HepG2 (cell line): ENCODE results near the gene ACTRT2. TPM values are rescaled to one million over a fixed set of nuclear protein-coding genes. Genes with fewer than 3 reads are reported as not detected.

ENCODE experiments used
- ADNP ChIP-seq: sonication (generic); formaldehyde crosslinking; IDR thresholded peaks from 2 replicates; pipeline ENCODE4 v1.4.0; 2020; ENCODE audit warnings: missing genetic modification reagents
- AHDC1 ChIP-seq: sonication (generic); formaldehyde crosslinking; IDR thresholded peaks from 2 replicates; pipeline ENCODE4 v1.5.1; 2020; ENCODE audit warnings: mild to moderate bottlenecking, missing genetic modification reagents, borderline replicate concordance
- BCL6 ChIP-seq: IDR thresholded peaks from 2 replicates; pipeline ENCODE4 v1.6.1; 2016; ENCODE audit warnings: missing genetic modification reagents, missing compliant biosample characterization
- CAMTA2 ChIP-seq: sonication (generic); formaldehyde crosslinking; IDR thresholded peaks from 2 replicates; pipeline ENCODE4 v1.4.0; 2020; ENCODE audit warnings: mild to moderate bottlenecking, missing genetic modification reagents, borderline replicate concordance
- HMG20A ChIP-seq: IDR thresholded peaks from 2 replicates; pipeline ENCODE4 v1.6.1; 2016; ENCODE audit warnings: borderline replicate concordance
- IKZF4 ChIP-seq: sonication (generic); formaldehyde crosslinking; IDR thresholded peaks from 2 replicates; pipeline ENCODE4 v1.5.1; 2020; ENCODE audit warnings: borderline replicate concordance, mild to moderate bottlenecking, low read depth, missing genetic modification reagents; ENCODE audit errors: not compliant biosample characterization
- KLF11 ChIP-seq: IDR thresholded peaks from 2 replicates; pipeline ENCODE4 v1.6.1; 2016; ENCODE audit warnings: missing compliant biosample characterization
- MAF1 ChIP-seq: sonication (generic); formaldehyde crosslinking; IDR thresholded peaks from 2 replicates; pipeline ENCODE4 v1.5.0; 2020; ENCODE audit warnings: missing genetic modification reagents, borderline replicate concordance
- MIXL1 ChIP-seq: IDR thresholded peaks from 2 replicates; pipeline ENCODE4 v1.6.1; 2016
- RORA ChIP-seq: sonication (generic); formaldehyde crosslinking; IDR thresholded peaks from 2 replicates; pipeline ENCODE4 v1.5.0; 2020; ENCODE audit warnings: mild to moderate bottlenecking, missing genetic modification reagents, moderate library complexity
- TAF1 ChIP-seq: sonication (generic); formaldehyde crosslinking; IDR thresholded peaks from 2 replicates; pipeline ENCODE4 v1.4.0; 2020; ENCODE audit warnings: missing genetic modification reagents
- TBX2 ChIP-seq: sonication (generic); formaldehyde crosslinking; IDR thresholded peaks from 2 replicates; pipeline ENCODE4 v1.5.0; 2020; ENCODE audit warnings: missing genetic modification reagents, mild to moderate bottlenecking, borderline replicate concordance
- YEATS2 ChIP-seq: sonication (generic); formaldehyde crosslinking; IDR thresholded peaks from 2 replicates; pipeline ENCODE4 v1.4.0; 2020; ENCODE audit warnings: missing genetic modification reagents, borderline replicate concordance
- ZFX ChIP-seq: sonication (generic); formaldehyde crosslinking; IDR thresholded peaks from 2 replicates; pipeline ENCODE4 v1.4.0; 2020; ENCODE audit warnings: mild to moderate bottlenecking, low read depth, missing genetic modification reagents, moderate library complexity
- ZFY ChIP-seq: sonication (generic); formaldehyde crosslinking; IDR thresholded peaks from 2 replicates; pipeline ENCODE4 v1.4.0; 2020; ENCODE audit warnings: missing genetic modification reagents
- ZNF33A ChIP-seq: sonication (generic); formaldehyde crosslinking; IDR thresholded peaks from 2 replicates; pipeline ENCODE4 v1.5.1; 2020; ENCODE audit warnings: missing genetic modification reagents, mild to moderate bottlenecking, moderate library complexity, borderline replicate concordance
- ZNF44 ChIP-seq: sonication (generic); formaldehyde crosslinking; IDR thresholded peaks from 2 replicates; pipeline ENCODE4 v1.5.1; 2020; ENCODE audit warnings: mild to moderate bottlenecking, missing genetic modification reagents
- ZNF580 ChIP-seq: IDR thresholded peaks from 2 replicates; pipeline ENCODE4 v1.6.1; 2016; ENCODE audit warnings: low read depth, borderline replicate concordance
- ZNF670 ChIP-seq: sonication (generic); formaldehyde crosslinking; IDR thresholded peaks from 2 replicates; pipeline ENCODE4 v1.8.0; 2022; ENCODE audit warnings: mild to moderate bottlenecking, missing genetic modification reagents, borderline replicate concordance
- ZNF792 ChIP-seq: IDR thresholded peaks from 2 replicates; pipeline ENCODE4 v1.6.1; 2016
- polyA plus RNA-seq, 8 experiments: library from polyadenylated mRNA; depleted of rRNA in 3 of 8; stranded (reverse) in 7 of 8; unstranded in 1 of 8; fragments of >200 nt; fragmentation: Illumina TruSeq in 4 of 8; extraction: Trizol in 4 of 8; gene quantifications; 2 replicates each; pipeline versions ENCODE4 v1.2.1 to v1.2.3, GENCODE V29; 2011 to 2016; ENCODE audit warnings: low read depth in 4 of 8, missing spikeins in 1 of 8, mixed read lengths in 1 of 8; ENCODE audit not compliant: insufficient read depth in 1 of 8
- total RNA-seq, 5 experiments: library from RNA; depleted of rRNA; stranded (reverse); fragments of >200 nt; fragmentation: Illumina TruSeq; extraction: Trizol; gene quantifications; 2 replicates each; pipeline ENCODE4 v1.2.3, GENCODE V29; 2016; ENCODE audit warnings: low read depth in 1 of 5
- TF ChIP-seq, protein P1 (sequence below): sonication (generic); formaldehyde crosslinking; IDR thresholded peaks from 2 replicates; pipeline ENCODE4 v1.5.0; 2020; ENCODE audit warnings: mild to moderate bottlenecking, low read depth, missing genetic modification reagents, borderline replicate concordance
- TF ChIP-seq, protein P2 (sequence below): sonication (generic); formaldehyde crosslinking; IDR thresholded peaks from 2 replicates; pipeline ENCODE4 v1.8.0; 2022; ENCODE audit warnings: mild to moderate bottlenecking, missing genetic modification reagents, moderate library complexity

Gene ACTRT2
- total and polyA plus RNA-seq, 2 of the 13 experiments (the other 11 are each of a cell fraction or from before 2014, with no cell fraction given) = not detected

DNA sequence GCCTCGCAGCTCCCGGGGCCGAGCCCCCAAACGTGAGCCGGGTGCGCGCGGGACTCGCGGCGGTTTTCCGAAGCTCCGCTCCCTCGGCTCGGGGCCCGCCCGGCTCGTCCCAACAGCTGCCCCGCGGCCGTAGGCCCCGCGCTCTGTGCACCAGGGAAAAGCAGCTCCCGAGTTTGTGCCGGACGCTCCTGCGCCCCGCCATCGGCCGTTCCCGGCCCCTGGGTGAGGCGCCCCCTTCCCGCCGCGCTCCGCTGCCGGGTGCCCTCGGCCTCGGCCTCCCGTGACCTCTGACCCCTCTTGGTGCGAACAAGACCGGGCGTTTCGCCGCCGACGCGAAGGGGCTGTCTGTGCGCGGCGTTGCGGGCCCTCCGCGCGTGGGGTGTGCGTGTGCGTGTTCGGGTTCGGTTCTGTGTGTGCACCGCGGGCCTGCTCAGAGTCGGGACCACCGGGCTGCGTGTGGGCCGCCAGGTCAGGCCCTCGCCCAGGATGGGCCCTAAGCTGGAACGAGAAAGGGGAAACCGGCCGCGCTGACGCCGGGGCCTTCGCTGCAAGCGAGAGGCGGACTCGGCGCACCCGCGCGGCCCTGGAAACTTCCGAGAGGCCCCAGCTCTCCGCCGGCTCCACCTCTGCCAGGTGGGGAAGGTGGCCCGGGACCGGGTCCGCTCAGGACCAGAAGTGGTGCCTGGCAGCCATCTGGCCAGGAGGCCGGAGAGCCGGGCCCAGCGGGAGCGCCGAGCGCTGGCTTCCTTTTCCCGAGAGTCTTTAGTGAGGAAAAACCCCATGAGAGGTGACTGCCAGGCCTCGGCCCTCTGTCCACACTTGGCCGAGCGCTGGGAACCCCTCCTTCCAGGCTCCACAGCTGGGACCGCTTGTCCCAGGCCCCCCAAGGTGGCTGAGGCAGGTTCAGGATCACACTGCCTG is 49.6 kb downstream of the ACTRT2 start (continued):
- TF ChIP-seq AHDC1 (CRISPR knock-in tag) (no peak), ZFX (CRISPR knock-in tag) (peak; percentile 94), MAF1 (CRISPR knock-in tag) (peak; percentile 56; the same call in 1 of the 2 replicates), MIXL1 (no peak), TAF1 (CRISPR knock-in tag) (peak; percentile 48; the same call in 1 of the 2 replicates), ZNF33A (CRISPR knock-in tag) (no peak), ZNF44 (no peak), ADNP (CRISPR knock-in tag) (no peak), ZNF580 (CRISPR knock-in tag) (no peak), BCL6 (CRISPR knock-in tag) (peak; percentile 42; the same call in 1 of the 2 replicates), RORA (no peak), TBX2 (peak; percentile 51; the same call in 1 of the 2 replicates), ZNF670 (CRISPR knock-in tag) (0 out of 2 replicates have a peak, but pooled peaks have one; percentile 41), KLF11 (no peak), ZNF792 (CRISPR knock-in tag) (no peak), CAMTA2 (CRISPR knock-in tag) (no peak), YEATS2 (CRISPR knock-in tag) (no peak), ZFY (CRISPR knock-in tag) (peak; percentile 83), HMG20A (CRISPR knock-in tag) (no peak), IKZF4 (no peak)
- TF ChIP-seq, protein P1, sequence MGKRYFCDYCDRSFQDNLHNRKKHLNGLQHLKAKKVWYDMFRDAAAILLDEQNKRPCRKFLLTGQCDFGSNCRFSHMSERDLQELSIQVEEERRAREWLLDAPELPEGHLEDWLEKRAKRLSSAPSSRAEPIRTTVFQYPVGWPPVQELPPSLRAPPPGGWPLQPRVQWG = no peak
- TF ChIP-seq, protein P2, sequence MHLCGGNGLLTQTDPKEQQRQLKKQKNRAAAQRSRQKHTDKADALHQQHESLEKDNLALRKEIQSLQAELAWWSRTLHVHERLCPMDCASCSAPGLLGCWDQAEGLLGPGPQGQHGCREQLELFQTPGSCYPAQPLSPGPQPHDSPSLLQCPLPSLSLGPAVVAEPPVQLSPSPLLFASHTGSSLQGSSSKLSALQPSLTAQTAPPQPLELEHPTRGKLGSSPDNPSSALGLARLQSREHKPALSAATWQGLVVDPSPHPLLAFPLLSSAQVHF (CRISPR knock-in tag) = no peak
